Mesenchymal stem cell (in vitro differentiated cells and primary cell): ENCODE data around the gene VPS37B.

Experiments
- DNase-seq: peaks from one replicate; pipeline ENCODE4 v3.0.0-alpha.2; 2013
- H2AFZ ChIP-seq: one replicate; pipeline ENCODE4 v1.6.1; 2013; ENCODE audit warnings: low read depth, mild to moderate bottlenecking, control low read depth, inconsistent platforms, low read length, moderate library complexity
- H2AK5ac ChIP-seq: 2 replicates; pipeline ENCODE4 v1.6.1; 2013; ENCODE audit warnings: low read length, moderate library complexity, mild to moderate bottlenecking, inconsistent platforms; ENCODE audit not compliant: severe bottlenecking
- H2BK120ac ChIP-seq: one replicate; pipeline ENCODE4 v1.6.1; 2013; ENCODE audit warnings: low read depth, mild to moderate bottlenecking, inconsistent platforms, low read length, moderate library complexity
- H2BK12ac ChIP-seq, 2 experiments: one replicate each; pipeline ENCODE4 v1.6.1; 2013; ENCODE audit warnings: inconsistent platforms in 2 of 2, low read length in 2 of 2, mild to moderate bottlenecking in 2 of 2, moderate library complexity in 2 of 2, control low read depth in 1 of 2
- H2BK15ac ChIP-seq: one replicate; pipeline ENCODE4 v1.6.1; 2013; ENCODE audit warnings: mild to moderate bottlenecking, low read depth, inconsistent platforms; ENCODE audit not compliant: poor library complexity, severe bottlenecking
- H2BK5ac ChIP-seq: 2 replicates; pipeline ENCODE4 v1.6.1; 2013; ENCODE audit warnings: low read depth, mild to moderate bottlenecking, low read length, control low read depth, inconsistent platforms; ENCODE audit not compliant: poor library complexity, severe bottlenecking
- H3K14ac ChIP-seq, 2 experiments: one replicate each; pipeline ENCODE4 v1.6.1; 2013; ENCODE audit warnings: inconsistent platforms in 2 of 2, low read length in 2 of 2, control low read depth in 1 of 2, mild to moderate bottlenecking in 1 of 2, moderate library complexity in 1 of 2
- H3K18ac ChIP-seq, 2 experiments: one replicate each; pipeline ENCODE4 v1.6.1; 2013; ENCODE audit warnings: inconsistent platforms in 2 of 2, low read length in 2 of 2, control low read depth in 1 of 2, low read depth in 1 of 2, mild to moderate bottlenecking in 1 of 2
- H3K23ac ChIP-seq, 2 experiments: one replicate each; pipeline ENCODE4 v1.6.1; 2013; ENCODE audit warnings: inconsistent platforms in 2 of 2, low read length in 2 of 2, mild to moderate bottlenecking in 2 of 2, moderate library complexity in 2 of 2, control low read depth in 1 of 2
- H3K27ac ChIP-seq: 2 replicates; pipeline ENCODE4 v1.5.1; 2013; ENCODE audit warnings: mild to moderate bottlenecking, moderate library complexity, low read length, control low read depth, inconsistent platforms; ENCODE audit not compliant: poor library complexity, severe bottlenecking
- H3K27me3 ChIP-seq, 2 experiments: 2 replicates each; pipeline versions ENCODE4 v1.6.1 to v1.7.0; 2013; ENCODE audit warnings: low read length in 2 of 2, mild to moderate bottlenecking in 2 of 2, moderate library complexity in 2 of 2, control low read depth in 1 of 2, inconsistent platforms in 1 of 2; ENCODE audit not compliant: control insufficient read depth in 1 of 2, insufficient read depth in 1 of 2
- H3K36me3 ChIP-seq, 2 experiments: 2 replicates each; pipeline versions ENCODE4 v1.6.1 to v1.7.0; 2013; ENCODE audit warnings: low read length in 2 of 2, control low read depth in 1 of 2, inconsistent platforms in 1 of 2, low read depth in 1 of 2, mild to moderate bottlenecking in 1 of 2; ENCODE audit not compliant: insufficient read depth in 2 of 2, control insufficient read depth in 1 of 2
- H3K4ac ChIP-seq, 2 experiments: one replicate each; pipeline ENCODE4 v1.6.1; 2013; ENCODE audit warnings: inconsistent platforms in 2 of 2, low read length in 2 of 2, mild to moderate bottlenecking in 2 of 2, moderate library complexity in 2 of 2, control low read depth in 1 of 2, low read depth in 1 of 2
- H3K4me1 ChIP-seq: 2 replicates; pipeline ENCODE4 v1.6.1; 2013; ENCODE audit warnings: low read depth, low read length, control low read depth; ENCODE audit not compliant: control insufficient read depth, insufficient read depth
- H3K4me2 ChIP-seq: 2 replicates; pipeline ENCODE4 v1.6.1; 2013; ENCODE audit warnings: low read length, mild to moderate bottlenecking, inconsistent platforms; ENCODE audit not compliant: poor library complexity, severe bottlenecking
- H3K4me3 ChIP-seq, 2 experiments: 2 replicates each; pipeline versions ENCODE4 v1.5.1 to v1.7.0; 2013; ENCODE audit warnings: low read length in 2 of 2, mild to moderate bottlenecking in 2 of 2, control low read depth in 1 of 2, low read depth in 1 of 2; ENCODE audit not compliant: insufficient read depth in 1 of 2
- H3K79me1 ChIP-seq: replicated peaks from 2 replicates; pipeline ENCODE4 v1.6.1; 2013; ENCODE audit warnings: mild to moderate bottlenecking, control low read depth, low read length, inconsistent platforms; ENCODE audit not compliant: poor library complexity, severe bottlenecking
- H3K9ac ChIP-seq: 2 replicates; pipeline ENCODE4 v1.7.0; 2013; ENCODE audit warnings: mild to moderate bottlenecking, low read length, moderate library complexity
- H3K9me3 ChIP-seq: 2 replicates; pipeline ENCODE4 v1.7.0; 2013; ENCODE audit warnings: mild to moderate bottlenecking, low read length; ENCODE audit not compliant: control insufficient read depth
- H4K8ac ChIP-seq: one replicate; pipeline ENCODE4 v1.6.1; 2013; ENCODE audit warnings: inconsistent platforms, mild to moderate bottlenecking, low read length, moderate library complexity
- H4K91ac ChIP-seq: one replicate; pipeline ENCODE4 v1.6.1; 2013; ENCODE audit warnings: mild to moderate bottlenecking, low read length, inconsistent platforms
- WGBS: methylation state at CpG from one replicate; pipeline ENCODE4 v1.1.7; 2013; ENCODE audit warnings: mixed read lengths; 5-methylcytosine and 5-hydroxymethylcytosine counted together

VPS37B gene

DNA sequence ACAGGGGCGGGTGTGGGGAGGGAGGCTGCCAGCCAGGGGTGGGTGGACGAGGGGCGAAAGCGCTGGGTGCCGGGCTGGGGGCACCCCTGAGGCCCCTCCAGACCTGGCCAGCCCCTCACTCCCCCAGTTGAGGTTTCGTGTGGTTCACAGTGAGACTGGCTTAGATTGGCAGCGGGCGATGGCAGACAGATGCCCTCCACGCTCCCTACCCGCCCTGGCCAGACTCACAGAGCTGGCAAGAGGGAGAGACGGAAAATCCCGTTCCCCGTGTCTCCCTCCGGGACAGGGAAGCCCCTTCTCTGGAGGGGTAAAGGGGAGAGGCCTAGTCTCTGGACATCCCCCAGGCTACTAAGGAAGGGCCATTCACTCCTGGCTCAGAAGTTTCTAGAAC is 33.2 kb upstream of the VPS37B start:
- Histone ChIP-seq H2AFZ (no peak overlapping the region), H3K27me3 (no peaks in the 10 kb centered on the region), H3K4me3 (no peak overlapping the region), H3K4me1 (peaks cover 7% of the 10 kb centered on the region), H4K91ac (no peak overlapping the region), H3K14ac (no peak overlapping the region), H2BK15ac (no peak overlapping the region), H3K4ac (no peak overlapping the region), H2BK120ac (no peak overlapping the region), H2BK5ac (no peak overlapping the region), H3K9ac (no peak overlapping the region), H3K36me3 (peaks cover 13 to 18% of the 10 kb centered on the region in 2 experiments), H3K79me1 (no peaks in the 10 kb centered on the region), H3K4me2 (no peak overlapping the region), H2BK12ac (no peak overlapping the region), H3K9me3 (peaks cover 2% of the 10 kb centered on the region), H4K8ac (no peak overlapping the region), H3K27ac (no peak overlapping the region), H3K23ac (no peak overlapping the region), H3K18ac (no peak overlapping the region), H2AK5ac (no peak overlapping the region)
- no peak for DNase-seq
- 96% methylated on average over 11 of the region's 14 CpGs for whole genome bisulfite sequencing

GRCh38 chr12:122928404-122929147 is 32.7 kb upstream of the VPS37B start:
- 88% methylated on average over 9 of the region's 12 CpGs for WGBS
- H3K36me3 ChIP-seq: peaks cover 13 to 18% of the 10 kb centered on the region in 2 experiments
- H3K23ac ChIP-seq: no peak overlapping the region
- H2BK15ac ChIP-seq: no peak overlapping the region
- H4K91ac ChIP-seq: no peak overlapping the region
- no peak overlapping the region for H3K18ac ChIP-seq
- peaks cover 7% of the 10 kb centered on the region for H3K4me1 ChIP-seq
- no peak overlapping the region for H4K8ac ChIP-seq
- H2BK12ac ChIP-seq: no peak overlapping the region
- no peaks in the 10 kb centered on the region for H3K27me3 ChIP-seq
- no peak overlapping the region for H2BK5ac ChIP-seq
- H3K9ac ChIP-seq: no peak overlapping the region
- H3K27ac ChIP-seq: no peak overlapping the region
- H3K9me3 ChIP-seq: peaks cover 2% of the 10 kb centered on the region
- no peak overlapping the region for H2AFZ ChIP-seq
- H2BK120ac ChIP-seq: no peak overlapping the region
- no peak overlapping the region for H3K4ac ChIP-seq
- H2AK5ac ChIP-seq: no peak overlapping the region
- H3K79me1 ChIP-seq: no peaks in the 10 kb centered on the region
- H3K4me2 ChIP-seq: no peak overlapping the region
- DNase-seq: no peak
- no peak overlapping the region for H3K4me3 ChIP-seq
- H3K14ac ChIP-seq: no peak overlapping the region

DNA sequence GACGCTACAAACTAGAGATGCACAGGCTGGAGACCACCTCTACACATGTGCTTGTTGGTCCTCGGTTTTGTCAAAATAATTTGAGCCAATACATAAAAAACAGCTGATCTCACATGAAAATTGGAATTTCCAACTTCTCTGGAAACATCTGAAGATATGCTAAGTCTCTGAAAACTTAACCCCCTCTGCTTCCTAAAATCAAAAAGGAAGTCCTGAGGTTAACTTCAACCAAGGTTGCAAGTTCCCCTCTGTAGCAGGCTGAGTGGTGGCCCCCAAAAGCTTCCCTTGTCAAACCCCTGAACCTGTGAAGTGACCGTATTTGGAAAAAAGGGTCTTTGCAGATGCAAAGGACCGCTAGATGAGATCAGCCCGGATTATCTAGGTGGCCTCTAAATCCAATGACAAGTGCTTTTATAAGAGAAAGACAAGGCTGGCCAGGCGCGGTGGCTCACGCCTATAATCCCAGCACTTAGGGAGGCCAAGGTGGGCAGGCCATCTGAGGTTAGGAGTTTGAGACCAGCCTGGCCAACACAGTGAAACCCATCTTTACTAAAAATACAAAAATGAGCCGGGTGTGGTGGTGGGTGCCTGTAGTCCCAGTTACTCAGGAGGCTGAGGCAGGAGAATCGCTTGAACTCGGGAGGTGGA is 32.0 kb upstream of the VPS37B start:
- H3K4me3 ChIP-seq: no peak overlapping the region
- H2AK5ac ChIP-seq: no peak overlapping the region
- H3K23ac ChIP-seq: no peak overlapping the region
- peaks cover 11 to 18% of the 10 kb centered on the region in 2 experiments for H3K36me3 ChIP-seq
- H3K4ac ChIP-seq: no peak overlapping the region
- peaks cover 7% of the 10 kb centered on the region for H3K4me1 ChIP-seq
- H2AFZ ChIP-seq: no peak overlapping the region
- H4K8ac ChIP-seq: no peak overlapping the region
- H2BK15ac ChIP-seq: no peak overlapping the region
- no peak overlapping the region for H2BK12ac ChIP-seq
- 97% methylated on average over 10 of the region's 11 CpGs for WGBS
- no peak overlapping the region for H3K14ac ChIP-seq
- H3K79me1 ChIP-seq: no peaks in the 10 kb centered on the region
- DNase-seq: no peak
- no peak overlapping the region for H3K9ac ChIP-seq
- H4K91ac ChIP-seq: no peak overlapping the region
- H3K4me2 ChIP-seq: no peak overlapping the region
- H2BK120ac ChIP-seq: no peak overlapping the region
- H3K18ac ChIP-seq: no peak overlapping the region
- peaks cover 2% of the 10 kb centered on the region for H3K9me3 ChIP-seq
- H3K27ac ChIP-seq: no peak overlapping the region
- H2BK5ac ChIP-seq: no peak overlapping the region
- H3K27me3 ChIP-seq: no peaks in the 10 kb centered on the region

DNA sequence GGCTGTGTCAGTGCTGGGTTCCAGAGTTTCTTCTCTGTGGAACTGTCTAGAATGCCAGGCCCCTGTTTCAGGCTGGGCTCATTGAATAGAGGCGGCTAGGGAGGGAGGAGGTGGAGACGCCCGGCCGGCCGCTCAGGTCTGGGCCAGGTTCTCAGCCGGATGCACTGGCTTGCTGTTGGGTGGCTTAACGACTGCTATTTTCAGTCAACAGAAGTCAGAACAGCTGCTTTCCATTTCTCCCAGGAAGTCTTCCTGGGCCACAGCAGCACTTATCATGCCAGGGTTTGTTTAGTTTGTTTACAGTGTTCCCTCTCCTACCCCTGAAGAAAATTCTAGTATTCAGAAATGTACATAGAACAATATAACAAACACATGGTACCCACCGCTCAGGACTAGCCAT is 26.0 kb upstream of the VPS37B start:
- Histone ChIP-seq H3K36me3 (peaks cover 0 to 3% of the 10 kb centered on the region in 2 experiments), H3K14ac (no peak overlapping the region), H2AK5ac (no peak overlapping the region), H2BK15ac (no peak overlapping the region), H4K8ac (no peak overlapping the region), H2BK120ac (no peak overlapping the region), H3K23ac (no peak overlapping the region), H2BK5ac (no peak overlapping the region), H3K27ac (no peak overlapping the region), H3K9me3 (peaks cover 2% of the 10 kb centered on the region), H3K18ac (peak overlapping the region in 1 of 2 experiments; percentile 34), H3K27me3 (no peaks in the 10 kb centered on the region), H3K4me1 (peaks cover 5% of the 10 kb centered on the region), H2AFZ (no peak overlapping the region), H3K4ac (no peak overlapping the region), H3K9ac (no peak overlapping the region), H2BK12ac (no peak overlapping the region), H3K79me1 (no peaks in the 10 kb centered on the region), H3K4me3 (no peak overlapping the region), H3K4me2 (no peak overlapping the region), H4K91ac (no peak overlapping the region)
- no peak for DNase-seq
- WGBS: 86% methylated on average over 7 of the region's 8 CpGs
